Mucosa of rectum (tissue), 2 donors: ENCODE measurements around the gene CRYL1.

Source experiments
- H3K27ac ChIP-seq, 2 donors: one replicate each; pipeline ENCODE4 v1.7.0; 2013; ENCODE audit warnings: inconsistent platforms in 2 of 2, low read depth in 2 of 2, low read length in 2 of 2
- H3K27me3 ChIP-seq, 2 donors: one replicate each; pipeline ENCODE4 v1.7.0; 2013; ENCODE audit warnings: low read length in 2 of 2; ENCODE audit not compliant: control insufficient read depth in 2 of 2, insufficient read depth in 2 of 2
- H3K36me3 ChIP-seq, 2 donors: one replicate each; pipeline ENCODE4 v1.7.0; 2013; ENCODE audit warnings: low read length in 2 of 2; ENCODE audit not compliant: control insufficient read depth in 2 of 2, insufficient read depth in 2 of 2
- H3K4me1 ChIP-seq, 2 donors: one replicate each; pipeline ENCODE4 v1.7.0; 2013; ENCODE audit warnings: low read length in 2 of 2, mild to moderate bottlenecking in 1 of 2; ENCODE audit not compliant: control insufficient read depth in 2 of 2, insufficient read depth in 2 of 2
- H3K4me3 ChIP-seq, 2 donors: one replicate each; pipeline ENCODE4 v1.7.0; 2013; ENCODE audit warnings: low read length in 2 of 2
- H3K9ac ChIP-seq, 2 donors: one replicate each; pipeline ENCODE4 v1.7.0; 2013; ENCODE audit warnings: low read length in 2 of 2, low read depth in 1 of 2, mild to moderate bottlenecking in 1 of 2
- H3K9me3 ChIP-seq, 2 donors: one replicate each; pipeline ENCODE4 v1.7.0; 2013; ENCODE audit warnings: low read length in 2 of 2; ENCODE audit not compliant: control insufficient read depth in 2 of 2
- donor health status: healthy.
- donor health status: Normal muscosa, but diverticular disease.

CRYL1 gene

DNA sequence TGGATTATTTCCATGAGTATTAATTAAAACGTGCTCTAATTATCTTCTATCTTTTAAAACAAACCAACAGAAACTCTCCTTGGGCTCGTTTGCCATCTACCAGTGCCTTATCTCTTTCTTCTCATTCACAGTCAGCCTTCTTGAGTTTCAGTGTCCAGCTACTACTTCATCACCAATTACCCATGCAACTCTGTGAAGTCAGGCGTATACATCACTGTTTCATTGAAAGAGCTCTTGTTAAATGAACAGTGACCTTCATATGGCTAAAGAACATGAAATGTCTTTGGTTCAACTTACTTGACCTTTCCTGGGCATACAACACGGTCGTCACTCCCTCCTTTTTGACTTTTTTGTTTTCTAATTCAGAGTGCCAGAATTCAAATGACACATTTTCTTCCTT, 36.1 kb upstream of the CRYL1 start:
- Histone ChIP-seq H3K9ac (no peak overlapping the region), H3K27me3 (no peaks in the 10 kb centered on the region), H3K4me1 (peaks cover 12 to 15% of the 10 kb centered on the region in 2 donors), H3K9me3 (peaks cover 0 to 3% of the 10 kb centered on the region in 2 donors), H3K4me3 (no peak overlapping the region), H3K27ac (no peak overlapping the region), H3K36me3 (no peaks in the 10 kb centered on the region)

- Histone ChIP-seq H3K27me3 (no peaks in the 10 kb centered on the region), H3K9me3 (no peaks in the 10 kb centered on the region), H3K9ac (peak overlapping the region in 1 of 2 donors; percentile 20), H3K4me3 (no peak overlapping the region), H3K36me3 (no peaks in the 10 kb centered on the region), H3K27ac (peak overlapping the region; percentile 85 to 88), H3K4me1 (peaks cover 12 to 15% of the 10 kb centered on the region in 2 donors)
These were observed 34.2 kb upstream of the CRYL1 start for GRCh38 chr13:20559659-20560356.

- peaks cover 12 to 15% of the 10 kb centered on the region in 2 donors for H3K4me1 ChIP-seq
- no peaks in the 10 kb centered on the region for H3K36me3 ChIP-seq
- H3K27ac ChIP-seq = peak overlapping the region; percentile 30 to 88
- no peak overlapping the region for H3K4me3 ChIP-seq
- H3K9ac ChIP-seq = no peak overlapping the region
- H3K9me3 ChIP-seq = no peaks in the 10 kb centered on the region
- H3K27me3 ChIP-seq = no peaks in the 10 kb centered on the region
These were observed 33.3 kb upstream of the CRYL1 start for GRCh38 chr13:20558982-20559381.

- H3K36me3 ChIP-seq = no peaks in the 10 kb centered on the region
- H3K27me3 ChIP-seq = no peaks in the 10 kb centered on the region
- no peak overlapping the region for H3K4me3 ChIP-seq
- H3K27ac ChIP-seq = no peak overlapping the region
- H3K4me1 ChIP-seq = no peaks in the 10 kb centered on the region
- no peak overlapping the region for H3K9ac ChIP-seq
- no peaks in the 10 kb centered on the region for H3K9me3 ChIP-seq
These were observed 27.7 kb upstream of the CRYL1 start for GRCh38 chr13:20553311-20553710.

DNA sequence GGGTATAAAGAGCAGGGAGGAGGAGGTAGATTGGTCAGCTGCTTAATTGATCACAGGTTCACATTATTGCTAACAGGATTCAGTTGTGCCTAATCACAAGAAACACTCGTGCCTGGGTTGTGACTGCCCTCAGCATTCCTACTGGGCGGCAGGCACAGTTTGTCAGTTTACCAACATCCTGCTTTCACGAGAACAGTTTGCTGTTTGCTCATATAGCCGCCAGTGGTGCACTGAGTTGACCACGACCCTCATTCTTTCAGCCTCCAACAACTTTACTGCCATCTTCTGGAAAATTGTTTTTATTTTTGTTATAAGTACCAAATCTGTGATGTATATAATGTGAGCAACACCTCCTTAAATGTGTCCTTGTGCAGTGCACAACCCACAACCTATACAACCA, 25.1 kb upstream of the CRYL1 start:
- Histone ChIP-seq H3K9ac (no peak overlapping the region), H3K27ac (no peak overlapping the region)

GRCh38 chr13:20547479-20547908, 21.8 kb upstream of the CRYL1 start:
- H3K4me1 ChIP-seq = peaks cover 16 to 20% of the 10 kb centered on the region in 2 donors
- H3K9ac ChIP-seq = no peak overlapping the region
- H3K9me3 ChIP-seq = no peaks in the 10 kb centered on the region
- H3K27ac ChIP-seq = peak overlapping the region; percentile 76 to 82
- H3K36me3 ChIP-seq = no peaks in the 10 kb centered on the region
- H3K4me3 ChIP-seq = peak overlapping the region in 1 of 2 donors; percentile 31
- no peaks in the 10 kb centered on the region for H3K27me3 ChIP-seq

More for the DNA sequence above, 25.1 kb upstream of the CRYL1 start:
- H3K4me1 ChIP-seq = peaks cover 16 to 20% of the 10 kb centered on the region in 2 donors
- H3K4me3 ChIP-seq = no peak overlapping the region
- H3K27me3 ChIP-seq = no peaks in the 10 kb centered on the region
- no peaks in the 10 kb centered on the region for H3K36me3 ChIP-seq
- H3K9me3 ChIP-seq = no peaks in the 10 kb centered on the region

- H3K9me3 ChIP-seq = no peaks in the 10 kb centered on the region
- H3K27ac ChIP-seq = peak overlapping the region; percentile 72 to 82
- H3K4me3 ChIP-seq = peak overlapping the region in 1 of 2 donors; percentile 16
- H3K4me1 ChIP-seq = peaks cover 16 to 20% of the 10 kb centered on the region in 2 donors
- H3K27me3 ChIP-seq = no peaks in the 10 kb centered on the region
- peak overlapping the region in 1 of 2 donors; percentile 51 for H3K9ac ChIP-seq
- H3K36me3 ChIP-seq = no peaks in the 10 kb centered on the region
These were observed 20.9 kb upstream of the CRYL1 start for GRCh38 chr13:20546556-20546955.

DNA sequence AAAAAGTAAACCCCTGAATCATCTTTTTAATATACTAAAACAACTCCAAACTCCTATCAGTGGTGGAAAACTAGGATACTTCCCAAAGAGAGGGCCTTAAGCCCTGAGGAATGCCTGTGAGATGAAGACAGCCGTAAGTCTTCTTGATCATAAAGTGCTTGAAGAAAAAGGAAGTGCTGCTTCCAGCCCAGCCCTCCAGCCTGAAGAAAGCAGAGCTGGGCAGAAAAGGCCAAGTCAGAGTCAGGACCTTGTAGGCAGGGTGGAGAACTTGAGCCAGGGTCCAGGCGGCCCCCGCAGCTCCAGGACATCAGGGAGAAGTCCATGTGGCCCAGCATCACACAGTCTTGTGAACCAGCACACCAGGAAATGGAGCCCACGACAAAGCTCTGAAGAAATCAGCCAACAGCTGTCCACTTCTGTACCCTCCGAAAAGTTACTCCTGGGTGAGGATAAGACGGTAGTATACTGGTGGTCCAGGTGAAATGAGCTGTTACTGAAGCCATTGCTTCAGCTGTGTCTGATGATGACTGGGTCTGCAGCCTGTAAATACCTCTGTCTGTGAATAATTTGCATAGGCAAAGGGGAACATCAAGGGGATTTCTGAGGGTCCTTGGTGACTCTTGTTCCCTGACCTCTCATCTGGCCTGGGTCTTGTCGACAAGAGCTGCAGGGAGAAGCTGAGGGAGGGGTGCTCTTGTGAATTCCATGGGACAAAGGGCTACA, 18.7 kb upstream of the CRYL1 start:
- Histone ChIP-seq H3K27ac (no peak overlapping the region), H3K9me3 (no peaks in the 10 kb centered on the region), H3K4me1 (peaks cover 16 to 20% of the 10 kb centered on the region in 2 donors), H3K9ac (no peak overlapping the region), H3K27me3 (no peaks in the 10 kb centered on the region), H3K4me3 (no peak overlapping the region), H3K36me3 (no peaks in the 10 kb centered on the region)

DNA sequence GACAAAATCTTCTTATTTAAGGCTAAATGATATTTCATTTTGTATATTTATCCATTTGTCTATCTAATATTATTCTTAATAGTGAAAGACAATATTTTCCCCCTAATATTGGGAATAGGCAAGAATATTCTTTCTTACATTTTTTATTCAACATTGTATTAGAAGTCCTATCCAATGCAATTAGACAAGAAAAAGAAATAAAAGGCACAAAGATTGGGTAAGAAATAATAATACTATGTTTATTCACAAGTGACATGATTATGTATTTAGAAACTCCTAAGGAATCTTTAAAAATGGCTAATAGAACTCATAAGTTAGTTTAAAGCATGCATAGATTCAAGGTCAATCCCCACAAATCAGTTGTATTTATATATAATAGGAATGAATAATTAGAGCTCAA, 11.3 kb upstream of the CRYL1 start:
- Histone ChIP-seq H3K27ac (no peak overlapping the region), H3K4me1 (no peaks in the 10 kb centered on the region), H3K9me3 (no peaks in the 10 kb centered on the region), H3K36me3 (no peaks in the 10 kb centered on the region), H3K9ac (no peak overlapping the region), H3K27me3 (no peaks in the 10 kb centered on the region), H3K4me3 (no peak overlapping the region)

GRCh38 chr13:20534038-20534608, 8.5 kb upstream of the CRYL1 start:
- H3K27me3 ChIP-seq = no peaks in the 10 kb centered on the region
- no peaks in the 10 kb centered on the region for H3K36me3 ChIP-seq
- H3K27ac ChIP-seq = no peak overlapping the region
- no peak overlapping the region for H3K4me3 ChIP-seq
- H3K9ac ChIP-seq = no peak overlapping the region
- H3K4me1 ChIP-seq = no peaks in the 10 kb centered on the region
- no peaks in the 10 kb centered on the region for H3K9me3 ChIP-seq
